GM23338 (cell line): ENCODE measurements around the gene PROZ. TPM values are rescaled to one million over a fixed set of nuclear protein-coding genes. Genes with fewer than 3 reads are reported as not detected.

ENCODE experiments used
- ATAC-seq: fragments of 200-7000 bp; cut with Tn5 transposase; 3 replicates; pipeline ENCODE4 v1.9.1; 2020
- DNase-seq: peaks from one replicate; pipeline ENCODE4 v3.0.0-alpha.2; 2015; ENCODE audit warnings: low spot score
- H2AFZ ChIP-seq: fragments of 200-600 bp; sonication (generic); 2 replicates; pipeline ENCODE4 v1.8.0; 2016; ENCODE audit warnings: antibody characterized with exemption, mild to moderate bottlenecking, moderate library complexity
- H3F3A ChIP-seq: fragments of 200-600 bp; sonication (generic); replicated peaks from 2 replicates; pipeline ENCODE4 v1.8.0; 2017; ENCODE audit warnings: antibody characterized with exemption, mixed run types, low read depth
- H3K27ac ChIP-seq: fragments of 200-600 bp; sonication (generic); 2 replicates; pipeline ENCODE4 v1.6.1; 2016; ENCODE audit warnings: low read depth
- H3K27me3 ChIP-seq: fragments of 200-600 bp; sonication (generic); 2 replicates; pipeline ENCODE4 v1.8.0; 2016; ENCODE audit warnings: mild to moderate bottlenecking, mixed run types, moderate library complexity; ENCODE audit not compliant: insufficient read depth
- H3K36me3 ChIP-seq: fragments of 200-600 bp; sonication (generic); 2 replicates; pipeline ENCODE4 v1.8.0; 2016; ENCODE audit warnings: mild to moderate bottlenecking; ENCODE audit not compliant: insufficient read depth
- H3K4me1 ChIP-seq: fragments of 200-600 bp; sonication (generic); 2 replicates; pipeline ENCODE4 v1.8.0; 2016; ENCODE audit warnings: mild to moderate bottlenecking, moderate library complexity; ENCODE audit not compliant: insufficient read depth
- H3K4me2 ChIP-seq: fragments of 200-600 bp; sonication (generic); 2 replicates; pipeline ENCODE4 v1.7.1; 2017; ENCODE audit warnings: mixed run types
- H3K4me3 ChIP-seq: fragments of 200-600 bp; sonication (generic); 2 replicates; pipeline ENCODE4 v1.6.1; 2016; ENCODE audit warnings: mixed run types
- H3K79me2 ChIP-seq: fragments of 200-600 bp; sonication (generic); replicated peaks from 2 replicates; pipeline ENCODE4 v1.8.0; 2017; ENCODE audit warnings: mild to moderate bottlenecking; ENCODE audit not compliant: insufficient read depth
- H3K9me2 ChIP-seq: fragments of 200-600 bp; sonication (generic); 2 replicates; pipeline ENCODE4 v1.8.0; 2017; ENCODE audit not compliant: insufficient read depth
- H4K20me1 ChIP-seq: fragments of 200-600 bp; sonication (generic); replicated peaks from 2 replicates; pipeline ENCODE4 v1.8.0; 2017; ENCODE audit warnings: mild to moderate bottlenecking; ENCODE audit not compliant: insufficient read depth
- H3K27ac Mint-ChIP-seq: 2 replicates; pipeline ENCODE4 v1.8.0; 2020; ENCODE audit warnings: inconsistent platforms, mild to moderate bottlenecking, moderate library complexity, mixed read lengths
- H3K27me3 Mint-ChIP-seq: 3 replicates; pipeline ENCODE4 v1.8.0; 2022; ENCODE audit warnings: low read depth, mild to moderate bottlenecking, moderate library complexity, mixed read lengths, inconsistent platforms; ENCODE audit not compliant: insufficient read depth, poor library complexity
- H3K36me3 Mint-ChIP-seq: 3 replicates; pipeline ENCODE4 v1.8.0; 2021; ENCODE audit warnings: low read depth, mild to moderate bottlenecking, inconsistent platforms, moderate library complexity, mixed read lengths
- H3K4me1 Mint-ChIP-seq: 3 replicates; pipeline ENCODE4 v1.8.0; 2020; ENCODE audit warnings: mild to moderate bottlenecking, inconsistent platforms, mixed read lengths
- H3K4me3 Mint-ChIP-seq: 3 replicates; pipeline ENCODE4 v1.8.0; 2021; ENCODE audit warnings: moderate library complexity, mild to moderate bottlenecking, inconsistent platforms, mixed read lengths
- H3K9me3 Mint-ChIP-seq: 3 replicates; pipeline ENCODE4 v1.8.0; 2020; ENCODE audit warnings: moderate library complexity, mild to moderate bottlenecking, inconsistent platforms, mixed read lengths
- CREB1 ChIP-seq: fragments of 250-450 bp; sonication (Bioruptor Pico); IDR thresholded peaks from 2 replicates; pipeline ENCODE4 v1.5.0; 2020; ENCODE audit warnings: low read depth, mild to moderate bottlenecking, moderate library complexity
- EZH2phosphoT487 ChIP-seq: fragments of 200-600 bp; sonication (generic); IDR thresholded peaks from one replicate; pipeline ENCODE4 v1.8.1; 2018; ENCODE audit warnings: antibody characterized with exemption; ENCODE audit not compliant: unreplicated experiment
- JUNB ChIP-seq: IDR thresholded peaks from one replicate; pipeline ENCODE4 v1.6.1; 2016; ENCODE audit warnings: antibody characterized with exemption; ENCODE audit not compliant: unreplicated experiment
- POLR2AphosphoS5 ChIP-seq: IDR thresholded peaks from 2 replicates; pipeline ENCODE4 v1.6.1; 2016; ENCODE audit warnings: antibody characterized with exemption, low read depth
- ZNF114 ChIP-seq: fragments of 250-450 bp; sonication (Bioruptor Pico); IDR thresholded peaks from 2 replicates; pipeline ENCODE4 v1.5.0; 2020; ENCODE audit warnings: mild to moderate bottlenecking, moderate library complexity
- ZNF331 ChIP-seq: fragments of 250-450 bp; sonication (Bioruptor Pico); IDR thresholded peaks from 2 replicates; pipeline ENCODE4 v1.5.0; 2020; ENCODE audit warnings: low read depth, mild to moderate bottlenecking, moderate library complexity
- polyA plus RNA-seq: library from polyadenylated mRNA; unstranded; fragments of >200 nt; fragmentation: Nextera tagmentation; extraction: Ambion mirVana; gene quantifications from 2 replicates; pipeline ENCODE4 v1.2.1, GENCODE V29; 2016
- total RNA-seq: library from RNA; depleted of rRNA; stranded (reverse); fragments of >200 nt; shearing (Covaris generic); gene quantifications from 2 replicates; pipeline ENCODE4 v1.2.3, GENCODE V29; 2014
- TF ChIP-seq, protein P1 (sequence below): IDR thresholded peaks from 2 replicates; pipeline ENCODE4 v1.6.1; 2016; ENCODE audit warnings: antibody characterized with exemption
- TF ChIP-seq, protein P2 (sequence below), 2 experiments: fragments of 200-600 bp in 1 of 2; sonication (generic) in 1 of 2; conservative IDR thresholded peaks; 2 replicates each; pipeline versions ENCODE4 v1.5.1 to v1.6.1; 2016 to 2017; ENCODE audit warnings: antibody characterized with exemption in 2 of 2, low read depth in 2 of 2, mild to moderate bottlenecking in 2 of 2, moderate library complexity in 1 of 2
- TF ChIP-seq, protein P3 (sequence below): fragments of 250-450 bp; sonication (Bioruptor Pico); IDR thresholded peaks from 2 replicates; pipeline ENCODE4 v1.5.0; 2020; ENCODE audit warnings: mild to moderate bottlenecking, moderate library complexity
- TF ChIP-seq, protein P4 (sequence below): IDR thresholded peaks from one replicate; pipeline ENCODE4 v1.6.1; 2018; ENCODE audit warnings: antibody characterized with exemption; ENCODE audit not compliant: unreplicated experiment

PROZ gene
- total and polyA plus RNA-seq, 2 experiments from 2014 or later = 0.53 TPM; not detected in 1

DNA sequence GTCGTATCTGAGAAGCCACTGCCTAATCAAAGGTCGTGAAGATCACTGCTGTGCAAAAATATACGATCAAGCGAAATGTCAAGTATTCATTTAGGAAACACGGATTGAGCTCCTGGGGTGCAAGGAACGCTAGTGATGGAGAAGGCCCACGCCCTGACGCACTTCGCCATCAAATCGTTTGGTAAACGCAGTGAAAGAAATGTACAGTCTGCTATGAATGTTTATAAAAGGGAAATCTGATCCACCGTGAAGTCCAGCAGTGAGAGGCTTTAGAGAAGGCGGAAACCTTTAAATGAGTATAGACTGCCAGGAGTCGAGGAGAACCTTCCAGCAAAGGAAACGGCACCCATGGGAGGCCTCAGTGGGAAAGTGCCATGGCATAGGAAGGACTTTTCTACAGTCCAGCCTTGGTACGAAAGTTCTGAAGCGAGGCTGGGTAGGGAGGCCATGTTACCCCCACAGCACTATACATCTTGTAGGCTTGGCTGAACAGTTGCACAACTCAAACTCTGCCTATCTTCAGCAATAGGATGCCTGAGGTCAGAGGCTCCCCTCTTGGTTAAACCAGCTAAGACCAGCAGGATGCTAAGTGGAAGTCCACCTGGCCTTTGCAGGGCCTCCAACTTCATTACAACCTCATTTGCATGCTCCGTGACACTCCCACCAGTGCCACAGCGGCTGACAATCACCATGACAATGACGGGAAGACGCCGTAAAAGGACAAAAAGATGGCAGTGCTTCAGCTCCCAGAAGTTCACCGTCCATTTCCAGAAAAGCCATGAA, 29.6 kb downstream of the PROZ start:
- H3K4me3 ChIP-seq = no peak overlapping the region
- H3K9me2 ChIP-seq = no peaks in the 10 kb centered on the region
- no peaks in the 10 kb centered on the region for H3K4me1 ChIP-seq
- Mint-ChIP-seq H3K36me3 (peaks cover 74% of the 10 kb centered on the region), H3K4me3 (no peak overlapping the region), H3K27ac (no peak overlapping the region), H3K4me1 (peaks cover 2% of the 10 kb centered on the region; the same call in 1 of the 3 replicates), H3K9me3 (no peaks in the 10 kb centered on the region; the same call in 2 of the 3 replicates), H3K27me3 (peaks cover 2% of the 10 kb centered on the region)
- H3K79me2 ChIP-seq = peaks cover 9% of the 10 kb centered on the region; the same call in 1 of the 2 replicates
- 0 out of 2 replicates have a peak overlapping the region, but pooled peaks have one; percentile 19 for H3K27ac ChIP-seq
- TF ChIP-seq, protein P1, sequence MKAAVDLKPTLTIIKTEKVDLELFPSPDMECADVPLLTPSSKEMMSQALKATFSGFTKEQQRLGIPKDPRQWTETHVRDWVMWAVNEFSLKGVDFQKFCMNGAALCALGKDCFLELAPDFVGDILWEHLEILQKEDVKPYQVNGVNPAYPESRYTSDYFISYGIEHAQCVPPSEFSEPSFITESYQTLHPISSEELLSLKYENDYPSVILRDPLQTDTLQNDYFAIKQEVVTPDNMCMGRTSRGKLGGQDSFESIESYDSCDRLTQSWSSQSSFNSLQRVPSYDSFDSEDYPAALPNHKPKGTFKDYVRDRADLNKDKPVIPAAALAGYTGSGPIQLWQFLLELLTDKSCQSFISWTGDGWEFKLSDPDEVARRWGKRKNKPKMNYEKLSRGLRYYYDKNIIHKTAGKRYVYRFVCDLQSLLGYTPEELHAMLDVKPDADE = no peak
- TF ChIP-seq JUNB (no peak), CREB1 (CRISPR knock-in tag) (no peak), EZH2phosphoT487 (no peak), POLR2AphosphoS5 (no peak), ZNF114 (no peak), ZNF331 (no peak)
- TF ChIP-seq, protein P2, sequence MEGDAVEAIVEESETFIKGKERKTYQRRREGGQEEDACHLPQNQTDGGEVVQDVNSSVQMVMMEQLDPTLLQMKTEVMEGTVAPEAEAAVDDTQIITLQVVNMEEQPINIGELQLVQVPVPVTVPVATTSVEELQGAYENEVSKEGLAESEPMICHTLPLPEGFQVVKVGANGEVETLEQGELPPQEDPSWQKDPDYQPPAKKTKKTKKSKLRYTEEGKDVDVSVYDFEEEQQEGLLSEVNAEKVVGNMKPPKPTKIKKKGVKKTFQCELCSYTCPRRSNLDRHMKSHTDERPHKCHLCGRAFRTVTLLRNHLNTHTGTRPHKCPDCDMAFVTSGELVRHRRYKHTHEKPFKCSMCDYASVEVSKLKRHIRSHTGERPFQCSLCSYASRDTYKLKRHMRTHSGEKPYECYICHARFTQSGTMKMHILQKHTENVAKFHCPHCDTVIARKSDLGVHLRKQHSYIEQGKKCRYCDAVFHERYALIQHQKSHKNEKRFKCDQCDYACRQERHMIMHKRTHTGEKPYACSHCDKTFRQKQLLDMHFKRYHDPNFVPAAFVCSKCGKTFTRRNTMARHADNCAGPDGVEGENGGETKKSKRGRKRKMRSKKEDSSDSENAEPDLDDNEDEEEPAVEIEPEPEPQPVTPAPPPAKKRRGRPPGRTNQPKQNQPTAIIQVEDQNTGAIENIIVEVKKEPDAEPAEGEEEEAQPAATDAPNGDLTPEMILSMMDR (conservative IDR thresholded peaks at IDR 0.05; ENCODE audit: low read depth in 2 of 2) = no peak
- TF ChIP-seq, protein P3, sequence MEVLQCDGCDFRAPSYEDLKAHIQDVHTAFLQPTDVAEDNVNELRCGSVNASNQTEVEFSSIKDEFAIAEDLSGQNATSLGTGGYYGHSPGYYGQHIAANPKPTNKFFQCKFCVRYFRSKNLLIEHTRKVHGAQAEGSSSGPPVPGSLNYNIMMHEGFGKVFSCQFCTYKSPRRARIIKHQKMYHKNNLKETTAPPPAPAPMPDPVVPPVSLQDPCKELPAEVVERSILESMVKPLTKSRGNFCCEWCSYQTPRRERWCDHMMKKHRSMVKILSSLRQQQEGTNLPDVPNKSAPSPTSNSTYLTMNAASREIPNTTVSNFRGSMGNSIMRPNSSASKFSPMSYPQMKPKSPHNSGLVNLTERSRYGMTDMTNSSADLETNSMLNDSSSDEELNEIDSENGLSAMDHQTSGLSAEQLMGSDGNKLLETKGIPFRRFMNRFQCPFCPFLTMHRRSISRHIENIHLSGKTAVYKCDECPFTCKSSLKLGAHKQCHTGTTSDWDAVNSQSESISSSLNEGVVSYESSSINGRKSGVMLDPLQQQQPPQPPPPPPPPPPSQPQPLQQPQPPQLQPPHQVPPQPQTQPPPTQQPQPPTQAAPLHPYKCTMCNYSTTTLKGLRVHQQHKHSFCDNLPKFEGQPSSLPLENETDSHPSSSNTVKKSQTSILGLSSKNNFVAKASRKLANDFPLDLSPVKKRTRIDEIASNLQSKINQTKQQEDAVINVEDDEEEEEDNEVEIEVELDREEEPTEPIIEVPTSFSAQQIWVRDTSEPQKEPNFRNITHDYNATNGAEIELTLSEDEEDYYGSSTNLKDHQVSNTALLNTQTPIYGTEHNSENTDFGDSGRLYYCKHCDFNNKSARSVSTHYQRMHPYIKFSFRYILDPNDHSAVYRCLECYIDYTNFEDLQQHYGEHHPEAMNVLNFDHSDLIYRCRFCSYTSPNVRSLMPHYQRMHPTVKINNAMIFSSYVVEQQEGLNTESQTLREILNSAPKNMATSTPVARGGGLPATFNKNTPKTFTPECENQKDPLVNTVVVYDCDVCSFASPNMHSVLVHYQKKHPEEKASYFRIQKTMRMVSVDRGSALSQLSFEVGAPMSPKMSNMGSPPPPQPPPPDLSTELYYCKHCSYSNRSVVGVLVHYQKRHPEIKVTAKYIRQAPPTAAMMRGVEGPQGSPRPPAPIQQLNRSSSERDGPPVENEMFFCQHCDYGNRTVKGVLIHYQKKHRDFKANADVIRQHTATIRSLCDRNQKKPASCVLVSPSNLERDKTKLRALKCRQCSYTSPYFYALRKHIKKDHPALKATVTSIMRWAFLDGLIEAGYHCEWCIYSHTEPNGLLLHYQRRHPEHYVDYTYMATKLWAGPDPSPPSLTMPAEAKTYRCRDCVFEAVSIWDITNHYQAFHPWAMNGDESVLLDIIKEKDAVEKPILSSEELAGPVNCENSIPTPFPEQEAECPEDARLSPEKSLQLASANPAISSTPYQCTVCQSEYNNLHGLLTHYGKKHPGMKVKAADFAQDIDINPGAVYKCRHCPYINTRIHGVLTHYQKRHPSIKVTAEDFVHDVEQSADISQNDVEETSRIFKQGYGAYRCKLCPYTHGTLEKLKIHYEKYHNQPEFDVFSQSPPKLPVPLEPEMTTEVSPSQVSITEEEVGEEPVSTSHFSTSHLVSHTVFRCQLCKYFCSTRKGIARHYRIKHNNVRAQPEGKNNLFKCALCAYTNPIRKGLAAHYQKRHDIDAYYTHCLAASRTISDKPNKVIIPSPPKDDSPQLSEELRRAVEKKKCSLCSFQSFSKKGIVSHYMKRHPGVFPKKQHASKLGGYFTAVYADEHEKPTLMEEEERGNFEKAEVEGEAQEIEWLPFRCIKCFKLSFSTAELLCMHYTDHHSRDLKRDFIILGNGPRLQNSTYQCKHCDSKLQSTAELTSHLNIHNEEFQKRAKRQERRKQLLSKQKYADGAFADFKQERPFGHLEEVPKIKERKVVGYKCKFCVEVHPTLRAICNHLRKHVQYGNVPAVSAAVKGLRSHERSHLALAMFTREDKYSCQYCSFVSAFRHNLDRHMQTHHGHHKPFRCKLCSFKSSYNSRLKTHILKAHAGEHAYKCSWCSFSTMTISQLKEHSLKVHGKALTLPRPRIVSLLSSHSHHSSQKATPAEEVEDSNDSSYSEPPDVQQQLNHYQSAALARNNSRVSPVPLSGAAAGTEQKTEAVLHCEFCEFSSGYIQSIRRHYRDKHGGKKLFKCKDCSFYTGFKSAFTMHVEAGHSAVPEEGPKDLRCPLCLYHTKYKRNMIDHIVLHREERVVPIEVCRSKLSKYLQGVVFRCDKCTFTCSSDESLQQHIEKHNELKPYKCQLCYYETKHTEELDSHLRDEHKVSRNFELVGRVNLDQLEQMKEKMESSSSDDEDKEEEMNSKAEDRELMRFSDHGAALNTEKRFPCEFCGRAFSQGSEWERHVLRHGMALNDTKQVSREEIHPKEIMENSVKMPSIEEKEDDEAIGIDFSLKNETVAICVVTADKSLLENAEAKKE = no peak
- TF ChIP-seq, protein P4, sequence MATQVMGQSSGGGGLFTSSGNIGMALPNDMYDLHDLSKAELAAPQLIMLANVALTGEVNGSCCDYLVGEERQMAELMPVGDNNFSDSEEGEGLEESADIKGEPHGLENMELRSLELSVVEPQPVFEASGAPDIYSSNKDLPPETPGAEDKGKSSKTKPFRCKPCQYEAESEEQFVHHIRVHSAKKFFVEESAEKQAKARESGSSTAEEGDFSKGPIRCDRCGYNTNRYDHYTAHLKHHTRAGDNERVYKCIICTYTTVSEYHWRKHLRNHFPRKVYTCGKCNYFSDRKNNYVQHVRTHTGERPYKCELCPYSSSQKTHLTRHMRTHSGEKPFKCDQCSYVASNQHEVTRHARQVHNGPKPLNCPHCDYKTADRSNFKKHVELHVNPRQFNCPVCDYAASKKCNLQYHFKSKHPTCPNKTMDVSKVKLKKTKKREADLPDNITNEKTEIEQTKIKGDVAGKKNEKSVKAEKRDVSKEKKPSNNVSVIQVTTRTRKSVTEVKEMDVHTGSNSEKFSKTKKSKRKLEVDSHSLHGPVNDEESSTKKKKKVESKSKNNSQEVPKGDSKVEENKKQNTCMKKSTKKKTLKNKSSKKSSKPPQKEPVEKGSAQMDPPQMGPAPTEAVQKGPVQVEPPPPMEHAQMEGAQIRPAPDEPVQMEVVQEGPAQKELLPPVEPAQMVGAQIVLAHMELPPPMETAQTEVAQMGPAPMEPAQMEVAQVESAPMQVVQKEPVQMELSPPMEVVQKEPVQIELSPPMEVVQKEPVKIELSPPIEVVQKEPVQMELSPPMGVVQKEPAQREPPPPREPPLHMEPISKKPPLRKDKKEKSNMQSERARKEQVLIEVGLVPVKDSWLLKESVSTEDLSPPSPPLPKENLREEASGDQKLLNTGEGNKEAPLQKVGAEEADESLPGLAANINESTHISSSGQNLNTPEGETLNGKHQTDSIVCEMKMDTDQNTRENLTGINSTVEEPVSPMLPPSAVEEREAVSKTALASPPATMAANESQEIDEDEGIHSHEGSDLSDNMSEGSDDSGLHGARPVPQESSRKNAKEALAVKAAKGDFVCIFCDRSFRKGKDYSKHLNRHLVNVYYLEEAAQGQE = no peak
- DNase-seq = no peak
- H3K4me2 ChIP-seq = no peak overlapping the region
- peaks cover 5% of the 10 kb centered on the region for H4K20me1 ChIP-seq
- H3F3A ChIP-seq = 0 out of 2 replicates have a peak, but pooled peaks cover 4% of the 10 kb centered on the region
- no peak overlapping the region for H2AFZ ChIP-seq
- no peaks in the 10 kb centered on the region for H3K27me3 ChIP-seq
- no peak for ATAC-seq
- peaks cover 54% of the 10 kb centered on the region for H3K36me3 ChIP-seq
